CD14-positive monocyte (primary cell): ENCODE results near the gene LRRC47. TPM values are rescaled to one million over a fixed set of nuclear protein-coding genes. Genes with fewer than 3 reads are reported as not detected.

Source experiments
- DNase-seq, 3 donors: peaks; one replicate each; pipeline ENCODE4 v3.0.0-alpha.2; 2011 to 2022
- H2AFZ ChIP-seq: 2 replicates; pipeline ENCODE4 v1.6.0; 2012; ENCODE audit warnings: mild to moderate bottlenecking, low read depth, low read length, inconsistent platforms; ENCODE audit not compliant: insufficient read depth, poor library complexity, severe bottlenecking
- H3K27ac ChIP-seq, 2 donors: 1 replicate in 1 of 2; 2 replicates in 1 of 2; pipeline ENCODE4 v1.5.1; 2012 to 2013; ENCODE audit warnings: low read length in 2 of 2, control low read depth in 1 of 2, inconsistent platforms in 1 of 2, low read depth in 1 of 2, mild to moderate bottlenecking in 1 of 2
- H3K27me3 ChIP-seq, 2 donors: one replicate each; pipeline versions ENCODE4 v1.6.0 to v1.6.1; 2011 to 2013; ENCODE audit warnings: low read length in 2 of 2; ENCODE audit not compliant: control insufficient read depth in 2 of 2, insufficient read depth in 2 of 2
- H3K36me3 ChIP-seq, 2 donors: replicated peaks in 1 of 2; 1 replicate in 1 of 2; 2 replicates in 1 of 2; pipeline versions ENCODE4 v1.5.1 to v1.6.1; 2012 to 2013; ENCODE audit warnings: low read length in 2 of 2, control low read depth in 1 of 2, inconsistent platforms in 1 of 2, mild to moderate bottlenecking in 1 of 2; ENCODE audit not compliant: insufficient read depth in 2 of 2, control insufficient read depth in 1 of 2
- H3K4me1 ChIP-seq, 2 donors: 1 replicate in 1 of 2; 2 replicates in 1 of 2; pipeline versions ENCODE4 v1.5.1 to v1.6.1; 2012 to 2013; ENCODE audit warnings: low read length in 2 of 2, control low read depth in 1 of 2, inconsistent platforms in 1 of 2, mild to moderate bottlenecking in 1 of 2, moderate library complexity in 1 of 2; ENCODE audit not compliant: insufficient read depth in 2 of 2, control insufficient read depth in 1 of 2
- H3K4me2 ChIP-seq: replicated peaks from 2 replicates; pipeline ENCODE3; 2012; ENCODE audit warnings: low read length, moderate library complexity, mild to moderate bottlenecking; ENCODE audit not compliant: poor library complexity, severe bottlenecking; ENCODE audit errors: extremely low read depth
- H3K4me3 ChIP-seq, 3 experiments: fragments of 200-600 bp in 1 of 3; sonication (generic) in 1 of 3; replicated peaks in 1 of 3; 1 replicate in 2 of 3; 2 replicates in 1 of 3; pipeline ENCODE4 v1.5.1; 2011 to 2013; ENCODE audit warnings: low read length in 3 of 3, mild to moderate bottlenecking in 3 of 3, control low read depth in 2 of 3, low read depth in 2 of 3, inconsistent platforms in 1 of 3, moderate library complexity in 1 of 3
- H3K79me2 ChIP-seq: 2 replicates; pipeline ENCODE4 v1.6.0; 2012; ENCODE audit warnings: mild to moderate bottlenecking, control low read depth, inconsistent platforms, low read length, moderate library complexity; ENCODE audit not compliant: insufficient read depth
- H3K9ac ChIP-seq: 2 replicates; pipeline ENCODE4 v1.6.0; 2017; ENCODE audit warnings: low read length, mild to moderate bottlenecking; ENCODE audit not compliant: insufficient read depth, poor library complexity, severe bottlenecking
- H3K9me3 ChIP-seq, 2 donors: replicated peaks in 1 of 2; 1 replicate in 1 of 2; 2 replicates in 1 of 2; pipeline versions ENCODE4 v1.5.1 to v1.6.1; 2012 to 2013; ENCODE audit warnings: low read length in 2 of 2, control low read depth in 1 of 2; ENCODE audit not compliant: control insufficient read depth in 1 of 2, insufficient read depth in 1 of 2
- H4K20me1 ChIP-seq: 2 replicates; pipeline ENCODE4 v1.6.0; 2012; ENCODE audit warnings: mild to moderate bottlenecking, low read length, control low read depth, moderate library complexity; ENCODE audit not compliant: insufficient read depth
- H3K27ac Mint-ChIP-seq, 7 donors: one replicate each; pipeline ENCODE4 v1.8.0; 2020; ENCODE audit warnings: mild to moderate bottlenecking in 7 of 7, mixed read lengths in 7 of 7, moderate library complexity in 6 of 7, inconsistent platforms in 2 of 7
- H3K27me3 Mint-ChIP-seq, 3 donors: one replicate each; pipeline ENCODE4 v1.8.0; 2021 to 2022; ENCODE audit warnings: low read depth in 3 of 3, mild to moderate bottlenecking in 3 of 3, mixed read lengths in 3 of 3, moderate library complexity in 3 of 3, inconsistent platforms in 1 of 3
- H3K36me3 Mint-ChIP-seq, 2 donors: one replicate each; pipeline ENCODE4 v1.8.0; 2020; ENCODE audit warnings: mixed read lengths in 2 of 2, inconsistent platforms in 1 of 2, mild to moderate bottlenecking in 1 of 2
- H3K4me1 Mint-ChIP-seq: one replicate; pipeline ENCODE4 v1.8.0; 2020; ENCODE audit warnings: mild to moderate bottlenecking, mixed read lengths
- H3K4me3 Mint-ChIP-seq, 2 donors: one replicate each; pipeline ENCODE4 v1.8.0; 2020; ENCODE audit warnings: mild to moderate bottlenecking in 2 of 2, mixed read lengths in 2 of 2, moderate library complexity in 1 of 2
- H3K9me3 Mint-ChIP-seq, 7 donors: one replicate each; pipeline ENCODE4 v1.8.0; 2020 to 2022; ENCODE audit warnings: mixed read lengths in 7 of 7, mild to moderate bottlenecking in 6 of 7, moderate library complexity in 6 of 7, inconsistent platforms in 2 of 7
- WGBS: methylation state at CpG from one replicate; pipeline ENCODE4 v1.1.5; 2013; ENCODE audit warnings: missing lambda C conversion rate; ENCODE audit not compliant: insufficient coverage; 5-methylcytosine and 5-hydroxymethylcytosine counted together
- intact Hi-C, 2 donors: fragments of 100-400 bp; cut with micrococcal nuclease; formaldehyde crosslinking; loops; one replicate each; pipeline versions ENCODE4 v1.15.0 to v1.15.1; 2023
- polyA plus RNA-seq, 3 donors: library from polyadenylated mRNA; depleted of rRNA in 1 of 3; unstranded in 2 of 3; stranded (reverse) in 1 of 3; fragments of 300-500 nt in 2 of 3; fragments of >200 nt in 1 of 3; fragmentation: Illumina TruSeq in 2 of 3; gene quantifications; 1 replicate in 2 of 3; 2 replicates in 1 of 3; pipeline ENCODE4 v1.2.3, GENCODE V29; 2012 to 2021
- small RNA-seq: library from RNA; depleted of rRNA; stranded (forward); fragments of <200 nt; gene quantifications from one replicate; pipeline ENCODE3, GENCODE V24; 2012; ENCODE audit warnings: low read depth; ENCODE audit not compliant: insufficient read length
- TF ChIP-seq, protein P1 (sequence below): fragments of 200-600 bp; IDR thresholded peaks from one replicate; pipeline ENCODE4 v1.8.0; 2022; ENCODE audit warnings: antibody characterized with exemption, mild to moderate bottlenecking

LRRC47 gene
- polyA plus RNA-seq, 3 donors = 17.8 to 24.8 (median 18.0) TPM

DNA sequence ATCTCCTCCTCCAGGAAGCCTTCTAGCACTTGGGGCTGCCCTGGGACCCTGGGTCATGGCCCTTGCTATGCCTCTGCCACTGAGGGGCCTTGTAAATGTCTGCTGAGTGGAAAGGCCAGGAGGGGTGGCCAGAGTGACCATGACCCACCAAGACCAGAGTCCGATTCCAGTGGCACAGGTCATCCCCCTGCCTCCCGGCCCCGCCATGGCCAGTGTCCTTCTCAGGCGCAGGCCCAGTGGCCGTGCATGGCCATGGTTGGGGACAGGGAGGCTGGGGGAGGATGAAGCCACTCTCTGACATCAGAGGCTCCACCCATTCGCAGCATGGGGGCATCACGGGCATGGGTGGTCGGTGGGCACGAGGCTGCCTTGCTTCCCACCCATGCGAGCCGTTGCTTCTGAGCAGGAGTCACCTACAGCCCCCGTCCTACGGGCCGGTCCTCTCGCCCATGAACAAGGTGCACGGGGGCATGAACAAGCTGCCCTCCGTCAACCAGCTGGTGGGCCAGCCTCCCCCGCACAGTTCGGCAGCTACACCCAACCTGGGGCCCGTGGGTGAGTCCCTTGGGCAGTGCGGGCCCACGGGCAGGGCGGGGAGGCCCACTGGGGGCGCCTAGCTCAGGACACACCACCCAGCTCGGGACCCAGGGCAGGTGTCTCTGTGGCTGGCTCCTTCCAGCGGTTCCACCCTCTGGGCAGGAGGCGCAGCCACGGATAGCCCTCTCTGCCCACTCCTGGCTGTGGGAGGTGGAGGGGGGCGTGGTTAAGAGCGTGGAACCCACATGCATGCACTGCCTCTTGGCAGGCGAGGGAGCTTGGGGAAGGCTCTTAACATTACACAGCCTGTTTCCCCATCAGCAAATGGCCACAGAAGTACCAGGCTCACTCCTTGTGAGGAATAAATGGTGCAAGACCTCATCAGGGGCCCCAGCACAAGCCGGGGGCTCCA lies 66.4 kb downstream of the LRRC47 start:
- no peaks in the 10 kb centered on the region for H3K4me1 ChIP-seq
- H2AFZ ChIP-seq = no peak overlapping the region
- no peak overlapping the region for H3K9ac ChIP-seq
- no peak overlapping the region for H3K4me3 ChIP-seq
- Mint-ChIP-seq H3K4me3 (no peak overlapping the region), H3K36me3 (no peaks in the 10 kb centered on the region), H3K9me3 (no peaks in the 10 kb centered on the region), H3K4me1 (no peaks in the 10 kb centered on the region), H3K27ac (no peak overlapping the region), H3K27me3 (peaks cover 2 to 15% (median 7%) of the 10 kb centered on the region in 3 donors)
- no peaks in the 10 kb centered on the region for H3K9me3 ChIP-seq
- H4K20me1 ChIP-seq = no peaks in the 10 kb centered on the region
- no peak overlapping the region for H3K4me2 ChIP-seq
- DNase-seq = no peak
- H3K27ac ChIP-seq = no peak overlapping the region
- TF ChIP-seq, protein P1, sequence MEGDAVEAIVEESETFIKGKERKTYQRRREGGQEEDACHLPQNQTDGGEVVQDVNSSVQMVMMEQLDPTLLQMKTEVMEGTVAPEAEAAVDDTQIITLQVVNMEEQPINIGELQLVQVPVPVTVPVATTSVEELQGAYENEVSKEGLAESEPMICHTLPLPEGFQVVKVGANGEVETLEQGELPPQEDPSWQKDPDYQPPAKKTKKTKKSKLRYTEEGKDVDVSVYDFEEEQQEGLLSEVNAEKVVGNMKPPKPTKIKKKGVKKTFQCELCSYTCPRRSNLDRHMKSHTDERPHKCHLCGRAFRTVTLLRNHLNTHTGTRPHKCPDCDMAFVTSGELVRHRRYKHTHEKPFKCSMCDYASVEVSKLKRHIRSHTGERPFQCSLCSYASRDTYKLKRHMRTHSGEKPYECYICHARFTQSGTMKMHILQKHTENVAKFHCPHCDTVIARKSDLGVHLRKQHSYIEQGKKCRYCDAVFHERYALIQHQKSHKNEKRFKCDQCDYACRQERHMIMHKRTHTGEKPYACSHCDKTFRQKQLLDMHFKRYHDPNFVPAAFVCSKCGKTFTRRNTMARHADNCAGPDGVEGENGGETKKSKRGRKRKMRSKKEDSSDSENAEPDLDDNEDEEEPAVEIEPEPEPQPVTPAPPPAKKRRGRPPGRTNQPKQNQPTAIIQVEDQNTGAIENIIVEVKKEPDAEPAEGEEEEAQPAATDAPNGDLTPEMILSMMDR = no peak
- no peaks in the 10 kb centered on the region for H3K36me3 ChIP-seq
- H3K27me3 ChIP-seq = no peaks in the 10 kb centered on the region
- H3K79me2 ChIP-seq = no peaks in the 10 kb centered on the region
- intact Hi-C loops = loop anchor here in 1 of 2 donors (10.0 kb wide), 2 partner anchors 165 to 235 kb away; no protein-coding TSS in a partner anchor
- 81% methylated on average over 26 of the region's 32 CpGs for WGBS

Small RNAs within 50 kb of the gene (small RNA-seq; reads per million reads assigned to genes)
- not detected for gene RF02197
- gene RN7SL574P = not detected

Other genes with a start within 250 kb of the LRRC47 start
- 1 to 10 TPM in 2 of 3 donors, under 1 TPM in 1; 0.39 to 3.8 (median 1.2) TPM for gene MEGF6, start 185.0 kb downstream of the LRRC47 start, polyA plus RNA-seq
- gene TPRG1L, start 171.5 kb downstream of the LRRC47 start, polyA plus RNA-seq = 10 to 100 TPM; 16.1 to 19.7 (median 18.5) TPM
- gene WRAP73, start 146.4 kb downstream of the LRRC47 start, polyA plus RNA-seq = 10 to 100 TPM; 26.1 to 64.9 (median 33.2) TPM
- under 1 TPM in 2 of 3 donors, not detected in 1; 0.21 to 0.42 TPM for gene TP73, start 144.0 kb downstream of the LRRC47 start, polyA plus RNA-seq
- gene CCDC27, start 44.0 kb downstream of the LRRC47 start, polyA plus RNA-seq = not detected
- 1 to 10 TPM; 1.1 to 2.7 (median 1.4) TPM for gene SMIM1, start 23.7 kb downstream of the LRRC47 start, polyA plus RNA-seq
- gene CEP104, start 60.7 kb upstream of the LRRC47 start, polyA plus RNA-seq = 10 to 100 TPM in 2 of 3 donors, 1 to 10 TPM in 1; 8.3 to 25.1 (median 13.0) TPM
- 10 to 100 TPM in 1 of 3 donors, 1 to 10 TPM in 2; 5.9 to 14.7 (median 6.6) TPM for gene DFFB, start 61.0 kb upstream of the LRRC47 start, polyA plus RNA-seq
- 10 to 100 TPM; 19.1 to 46.0 (median 21.3) TPM for gene C1orf174, start 103.8 kb upstream of the LRRC47 start, polyA plus RNA-seq